BE2C (cell line): Measurements from ENCODE around the gene SNW1.

ENCODE experiments used
- DNase-seq: peaks from one replicate; pipeline ENCODE4 v3.0.0-alpha.2; 2020
- H3K27me3 ChIP-seq: fragments of 250-450 bp; sonication (Bioruptor Pico); 2 replicates; pipeline ENCODE4 v1.5.1; 2020; ENCODE audit warnings: mild to moderate bottlenecking
- H3K36me3 ChIP-seq: fragments of 250-450 bp; sonication (Bioruptor Pico); 2 replicates; pipeline ENCODE4 v1.5.1; 2020; ENCODE audit warnings: mild to moderate bottlenecking
- H3K4me1 ChIP-seq: fragments of 250-450 bp; sonication (Bioruptor Pico); 2 replicates; pipeline ENCODE4 v1.5.1; 2020
- H3K4me3 ChIP-seq: 2 replicates; pipeline ENCODE4 v1.5.1; 2011; ENCODE audit warnings: low read depth, low read length
- H3K9me3 ChIP-seq: fragments of 250-450 bp; sonication (Bioruptor Pico); 2 replicates; pipeline ENCODE4 v1.5.1; 2020
- CTCF ChIP-seq: IDR thresholded peaks from 2 replicates; pipeline ENCODE4 v1.5.1; 2012; ENCODE audit warnings: mild to moderate bottlenecking, low read depth, low read length

Gene SNW1

GRCh38 chr14:77722301-77722700, 38.7 kb downstream of the SNW1 start:
- H3K4me1 ChIP-seq: no peaks in the 10 kb centered on the region
- DNase-seq: no peak
- no peak for TF ChIP-seq CTCF
- no peak overlapping the region for H3K4me3 ChIP-seq
- H3K36me3 ChIP-seq: peaks cover 96% of the 10 kb centered on the region
- H3K27me3 ChIP-seq: no peaks in the 10 kb centered on the region
- no peaks in the 10 kb centered on the region for H3K9me3 ChIP-seq

- H3K4me1 ChIP-seq: no peaks in the 10 kb centered on the region
- no peak overlapping the region for H3K4me3 ChIP-seq
- DNase-seq: no peak
- TF ChIP-seq CTCF: no peak
- H3K27me3 ChIP-seq: no peaks in the 10 kb centered on the region
- peaks cover 96% of the 10 kb centered on the region for H3K36me3 ChIP-seq
- H3K9me3 ChIP-seq: no peaks in the 10 kb centered on the region
These were observed 39.5 kb downstream of the SNW1 start for GRCh38 chr14:77721437-77721836.

GRCh38 chr14:77717608-77718305, 43.2 kb downstream of the SNW1 start:
- Histone ChIP-seq H3K27me3 (no peaks in the 10 kb centered on the region), H3K4me1 (no peaks in the 10 kb centered on the region), H3K9me3 (no peaks in the 10 kb centered on the region), H3K4me3 (no peak overlapping the region), H3K36me3 (peaks cover 92% of the 10 kb centered on the region)
- no peak for TF ChIP-seq CTCF
- DNase-seq: no peak

GRCh38 chr14:77714926-77715325, 46.0 kb downstream of the SNW1 start:
- Histone ChIP-seq H3K4me1 (no peaks in the 10 kb centered on the region), H3K36me3 (peaks cover 86% of the 10 kb centered on the region), H3K9me3 (no peaks in the 10 kb centered on the region), H3K27me3 (no peaks in the 10 kb centered on the region), H3K4me3 (no peak overlapping the region)
- DNase-seq: no peak
- TF ChIP-seq CTCF: no peak

- no peaks in the 10 kb centered on the region for H3K27me3 ChIP-seq
- no peak for DNase-seq
- TF ChIP-seq CTCF: no peak
- H3K36me3 ChIP-seq: peaks cover 46% of the 10 kb centered on the region
- H3K9me3 ChIP-seq: no peaks in the 10 kb centered on the region
- H3K4me1 ChIP-seq: peaks cover 4% of the 10 kb centered on the region
- H3K4me3 ChIP-seq: 0 out of 2 replicates have a peak overlapping the region, but pooled peaks have one; percentile 6
These were observed 50.6 kb downstream of the SNW1 start for GRCh38 chr14:77710364-77710763.

- no peak for DNase-seq
- TF ChIP-seq CTCF: no peak
- no peaks in the 10 kb centered on the region for H3K27me3 ChIP-seq
- H3K4me1 ChIP-seq: peaks cover 4% of the 10 kb centered on the region
- peak overlapping the region; percentile 89 for H3K4me3 ChIP-seq
- H3K36me3 ChIP-seq: peaks cover 41% of the 10 kb centered on the region
- no peaks in the 10 kb centered on the region for H3K9me3 ChIP-seq
These were observed 51.5 kb downstream of the SNW1 start for GRCh38 chr14:77709412-77709811.
